HepG2 (cell line): ENCODE measurements around the gene VRK3. TPM values are rescaled to one million over a fixed set of nuclear protein-coding genes. Genes with fewer than 3 reads are reported as not detected.

Experiments used
- ATAC-seq: fragments of 200-7000 bp; cut with Tn5 transposase; 3 replicates; pipeline ENCODE4 v1.9.1; 2020; ENCODE audit warnings: mild to moderate bottlenecking, moderate library complexity
- BruUV-seq: library from RNA; stranded (reverse); fragments of 400-500 nt; replicated peaks from 2 replicates; lab custom pipeline; 2021; lab: Mats Ljungman, UMichigan
- CTCF ChIA-PET: fragments of 300-600 bp; formaldehyde crosslinking; extraction: SDS; loops from one replicate; lab custom pipeline; 2021; ENCODE audit warnings: low total read pairs, inconsistent platforms, low intra/inter-chr PET ratio; lab: Yijun Ruan, JAX
- POLR2A ChIA-PET: fragments of 350-600 bp; sonication (Branson Sonifier 250); formaldehyde crosslinking; loops from one replicate; lab custom pipeline; 2020; ENCODE audit warnings: antibody characterized with exemption, inconsistent platforms; lab: Yijun Ruan, JAX
- DNase-seq: peaks from one replicate; pipeline ENCODE4 v3.0.0-alpha.2; 2015; ENCODE audit warnings: low spot score
- FAIRE-seq: peaks from 3 replicates; lab custom pipeline; 2011; peaks lifted over from hg19 to GRCh38; lab: Jason Lieb, UNC
- H2AFZ ChIP-seq: one replicate; pipeline ENCODE4 v1.6.1; 2011; ENCODE audit warnings: low read length, inconsistent platforms
- H3K27ac ChIP-seq: fragments of 300-600 bp; 3 replicates; pipeline ENCODE4 v1.8.0; 2011; ENCODE audit warnings: mixed run types, mild to moderate bottlenecking, mixed read lengths, low read length, inconsistent platforms; ENCODE audit not compliant: insufficient read depth; ENCODE audit errors: extremely low read length
- H3K27me3 ChIP-seq, 2 experiments: fragments of 200-600 bp in 1 of 2; 2 replicates in 1 of 2; 3 replicates in 1 of 2; pipeline versions ENCODE4 v1.6.0 to v1.8.0; 2011; ENCODE audit warnings: low read length in 2 of 2, mild to moderate bottlenecking in 2 of 2, moderate library complexity in 2 of 2, inconsistent platforms in 1 of 2; ENCODE audit not compliant: insufficient read depth in 2 of 2, control insufficient read depth in 1 of 2
- H3K36me3 ChIP-seq, 2 experiments: fragments of 200-600 bp in 1 of 2; replicated peaks in 1 of 2; 2 replicates in 1 of 2; 3 replicates in 1 of 2; pipeline versions ENCODE4 v1.5.1 to v1.8.0; 2011; ENCODE audit warnings: low read length in 2 of 2, inconsistent platforms in 1 of 2; ENCODE audit not compliant: insufficient read depth in 2 of 2, control insufficient read depth in 1 of 2
- H3K4me1 ChIP-seq: 2 replicates; pipeline ENCODE4 v1.5.1; 2012; ENCODE audit warnings: low read length, inconsistent platforms; ENCODE audit not compliant: insufficient read depth
- H3K4me2 ChIP-seq: 2 replicates; pipeline ENCODE4 v1.6.0; 2011; ENCODE audit warnings: low read depth, low read length, inconsistent platforms
- H3K4me3 ChIP-seq, 3 experiments: fragments of 200-600 bp in 1 of 3; sonication (generic), shearing (Covaris generic) in 1 of 3; replicated peaks in 1 of 3; 2 replicates each; pipeline ENCODE4 v1.5.1; 2011 to 2016; ENCODE audit warnings: low read length in 3 of 3, inconsistent platforms in 2 of 3, low read depth in 2 of 3, mild to moderate bottlenecking in 2 of 3, control low read depth in 1 of 3, mixed read lengths in 1 of 3; ENCODE audit not compliant: insufficient read depth in 1 of 3
- H3K79me2 ChIP-seq: one replicate; pipeline ENCODE4 v1.6.1; 2011; ENCODE audit warnings: low read length, inconsistent platforms; ENCODE audit not compliant: insufficient read depth
- H3K9ac ChIP-seq: 2 replicates; pipeline ENCODE4 v1.6.0; 2011; ENCODE audit warnings: mild to moderate bottlenecking, low read depth, low read length, inconsistent platforms; ENCODE audit not compliant: insufficient read depth
- H3K9me3 ChIP-seq: 2 replicates; pipeline ENCODE4 v1.5.1; 2012; ENCODE audit warnings: mild to moderate bottlenecking, low read length
- H4K20me1 ChIP-seq: 2 replicates; pipeline ENCODE4 v1.6.0; 2011; ENCODE audit warnings: inconsistent platforms, mild to moderate bottlenecking, low read length, moderate library complexity; ENCODE audit not compliant: insufficient read depth
- GABPB1 ChIP-seq: IDR thresholded peaks from 2 replicates; pipeline ENCODE4 v1.6.1; 2016; ENCODE audit warnings: mild to moderate bottlenecking, missing genetic modification reagents, moderate library complexity, missing compliant biosample characterization
- NFYB ChIP-seq: sonication (generic); formaldehyde crosslinking; IDR thresholded peaks from 2 replicates; pipeline ENCODE4 v1.4.0; 2020; ENCODE audit warnings: missing genetic modification reagents
- THAP11 ChIP-seq: IDR thresholded peaks from 2 replicates; pipeline ENCODE4 v1.6.1; 2016; ENCODE audit warnings: missing biosample characterization, missing genetic modification reagents
- USF2 ChIP-seq, 2 experiments: sonication (generic) in 1 of 2; formaldehyde crosslinking in 1 of 2; IDR thresholded peaks; 2 replicates each; pipeline versions ENCODE4 v1.5.1 to v1.6.1; 2011 to 2020; ENCODE audit warnings: borderline replicate concordance in 1 of 2, low read depth in 1 of 2, low read length in 1 of 2, mild to moderate bottlenecking in 1 of 2, missing genetic modification reagents in 1 of 2, moderate library complexity in 1 of 2
- ZNF143 ChIP-seq: sonication (generic); formaldehyde crosslinking; IDR thresholded peaks from 2 replicates; pipeline ENCODE4 v1.4.0; 2020; ENCODE audit warnings: missing genetic modification reagents
- ZNF275 ChIP-seq: sonication (generic); formaldehyde crosslinking; IDR thresholded peaks from 2 replicates; pipeline ENCODE4 v1.8.0; 2022; ENCODE audit warnings: missing genetic modification reagents, mild to moderate bottlenecking, inconsistent platforms, borderline replicate concordance
- ZNF318 ChIP-seq: sonication (generic); formaldehyde crosslinking; IDR thresholded peaks from 2 replicates; pipeline ENCODE4 v1.4.0; 2020; ENCODE audit warnings: mild to moderate bottlenecking, missing genetic modification reagents
- ZNF430 ChIP-seq: sonication (generic); formaldehyde crosslinking; IDR thresholded peaks from 2 replicates; pipeline ENCODE4 v1.9.0; 2021; ENCODE audit warnings: mild to moderate bottlenecking, missing genetic modification reagents
- WGBS: methylation state at CpG from one replicate; pipeline ENCODE4 v1.1.6; 2017; ENCODE audit warnings: low lambda C conversion rate; 5-methylcytosine and 5-hydroxymethylcytosine counted together
- in situ Hi-C: cut with HindIII; loops from 2 replicates; pipeline ENCODE4 v1.10.0; 2017; ENCODE audit warnings: low pct_unique_long_range_greater_than_20kb; ENCODE audit not compliant: extremely low pct_ligation_motif_present
- intact Hi-C: fragments of 100-400 bp; cut with micrococcal nuclease; formaldehyde crosslinking; loops from one replicate; pipeline ENCODE4 v1.10.0; 2022; ENCODE audit not compliant: unreplicated experiment
- polyA plus RNA-seq, 8 experiments: library from polyadenylated mRNA; depleted of rRNA in 3 of 8; stranded (reverse) in 7 of 8; unstranded in 1 of 8; fragments of >200 nt; fragmentation: Illumina TruSeq in 4 of 8; extraction: Trizol in 4 of 8; gene quantifications; 2 replicates each; pipeline versions ENCODE4 v1.2.1 to v1.2.3, GENCODE V29; 2011 to 2016; ENCODE audit warnings: low read depth in 4 of 8, missing spikeins in 1 of 8, mixed read lengths in 1 of 8; ENCODE audit not compliant: insufficient read depth in 1 of 8
- total RNA-seq, 5 experiments: library from RNA; depleted of rRNA; stranded (reverse); fragments of >200 nt; fragmentation: Illumina TruSeq; extraction: Trizol; gene quantifications; 2 replicates each; pipeline ENCODE4 v1.2.3, GENCODE V29; 2016; ENCODE audit warnings: low read depth in 1 of 5

Gene VRK3
- total and polyA plus RNA-seq, 2 of the 13 experiments (the other 11 are each of a cell fraction or from before 2014, with no cell fraction given) = 23.8 to 28.3 TPM

- TF ChIP-seq ZNF275 (no peak), ZNF430 (CRISPR knock-in tag) (no peak)
Observed at GRCh38 chr19:49999371-50000010, 25.7 kb downstream of the VRK3 start (continued).

- FAIRE-seq (peak; percentile 90), ATAC-seq (peak; percentile 83), DNase-seq (peak; percentile 56)
- no peak overlapping the region for H3K4me3 ChIP-seq
- H3K79me2 ChIP-seq = no peaks in the 10 kb centered on the region
- intact Hi-C loops = no loop called here
- POLR2A ChIA-PET = no interaction called here
- no peak overlapping the region for H3K27ac ChIP-seq
- H3K9me3 ChIP-seq = no peaks in the 10 kb centered on the region
- H3K36me3 ChIP-seq = peaks cover 24 to 63% of the 10 kb centered on the region in 2 experiments; a peak in 4 of 5 replicates
- no peaks in the 10 kb centered on the region for H3K27me3 ChIP-seq
- no peak overlapping the region for H3K9ac ChIP-seq
- no peak overlapping the region for H3K4me2 ChIP-seq
- in situ Hi-C loops = no loop called here
- CTCF ChIA-PET = no interaction called here
- no peaks in the 10 kb centered on the region for H3K4me1 ChIP-seq
- no peaks in the 10 kb centered on the region for H4K20me1 ChIP-seq
- no peak overlapping the region for H2AFZ ChIP-seq
- WGBS = 86% methylated on average over 5 of the region's 5 CpGs
- BruUV-seq = no TSS peak
- TF ChIP-seq GABPB1 (CRISPR knock-in tag) = peak; percentile 22; the same call in 1 of the 2 replicates
- TF ChIP-seq ZNF318 (CRISPR knock-in tag) = no peak
- TF ChIP-seq USF2 (IDR thresholded peaks at IDR 0.05; ENCODE audit: low read depth, low read length) = peak; percentile 57; the same call in 1 of the 2 replicates
- peak; percentile 84; the same call in 1 of the 2 replicates for TF ChIP-seq USF2 (CRISPR knock-in tag; IDR thresholded peaks at IDR 0.05; ENCODE audit: borderline replicate concordance)
- TF ChIP-seq THAP11 (CRISPR knock-in tag) = peak; percentile 97
- peak; percentile 83 for TF ChIP-seq NFYB (CRISPR knock-in tag)
- TF ChIP-seq ZNF143 (CRISPR knock-in tag) = peak; percentile 90
Observed at GRCh38 chr19:49997709-49998108, 27.5 kb downstream of the VRK3 start.
